ENCODE results near the gene U2SURP.

Gene U2SURP

DNA sequence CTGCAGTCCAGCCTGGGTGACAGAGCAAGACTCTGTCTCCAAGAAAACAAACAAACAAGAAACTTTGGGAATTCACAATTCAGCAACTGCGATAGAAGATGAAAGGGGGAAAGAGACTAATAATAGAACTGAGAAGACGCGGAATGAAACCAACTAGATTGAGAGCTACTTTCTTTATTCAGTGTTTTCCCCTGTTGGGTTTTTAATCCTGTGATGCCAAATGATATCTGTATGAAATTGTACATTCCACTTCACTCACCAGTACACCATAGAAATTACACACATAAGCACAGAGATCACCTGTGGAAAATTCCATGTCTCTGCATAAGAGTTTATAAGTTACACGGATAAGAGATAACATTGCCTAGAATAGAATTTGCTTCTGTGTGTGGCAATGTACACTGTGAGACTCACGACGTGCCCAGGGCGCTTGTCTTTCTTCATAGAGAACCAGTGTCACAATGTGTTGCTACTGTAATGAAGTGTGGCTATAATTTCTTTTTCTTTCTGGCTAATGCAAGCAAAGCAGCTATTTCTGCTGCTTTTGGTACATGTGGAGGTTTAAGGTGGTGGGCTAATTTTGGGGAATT lies 100.5 kb downstream of the U2SURP start:
- no peak for DNase-seq (ENCODE audit: low spot score)

DNA sequence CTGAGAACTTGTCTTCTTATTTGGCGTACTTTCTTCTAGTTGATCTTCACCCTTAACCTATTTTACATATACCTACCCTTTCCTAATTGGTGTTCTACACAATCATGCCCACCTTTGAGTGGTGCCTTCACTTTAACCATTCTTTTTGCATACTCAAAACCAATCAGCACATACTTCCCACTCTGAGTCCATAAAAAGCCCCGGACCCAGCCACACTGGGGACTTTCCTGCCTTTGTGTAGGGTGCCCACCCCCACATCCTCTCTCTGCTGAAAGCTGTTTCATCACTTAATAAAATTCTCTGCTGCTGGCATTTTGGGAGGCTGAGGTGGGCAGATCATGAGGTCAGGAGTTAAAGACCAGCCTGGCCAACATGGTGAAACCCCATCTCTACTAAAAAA lies 102.3 kb downstream of the U2SURP start:
- no peak for DNase-seq (ENCODE audit: low spot score)

- no peak for DNase-seq (ENCODE audit: low spot score)
Observed at GRCh38 chr3:143105170-143105569, 103.8 kb downstream of the U2SURP start.

GRCh38 chr3:143109861-143110260 lies 108.5 kb downstream of the U2SURP start:
- DNase-seq (ENCODE audit: low spot score), result no peak
